GM12878 (cell line): ENCODE results near the gene KLK5. TPM values are rescaled to one million over a fixed set of nuclear protein-coding genes. Genes with fewer than 3 reads are reported as not detected.

ENCODE experiments used
- ATAC-seq: fragments of 200-7000 bp; cut with Tn5 transposase; 3 replicates; pipeline ENCODE4 v1.9.1; 2020; ENCODE audit warnings: mild to moderate bottlenecking, moderate library complexity
- BruUV-seq: library from RNA; stranded (reverse); fragments of 400-500 nt; replicated peaks from 2 replicates; lab custom pipeline; 2021; lab: Mats Ljungman, UMichigan
- CTCF ChIA-PET: fragments of 300-600 bp; sonication (Branson Sonifier 250); formaldehyde crosslinking; extraction: SDS; loops from one replicate; lab custom pipeline; 2021; ENCODE audit warnings: inconsistent platforms; lab: Yijun Ruan, JAX
- POLR2A ChIA-PET: fragments of 350-600 bp; formaldehyde crosslinking; extraction: SDS; loops from one replicate; lab custom pipeline; 2021; ENCODE audit warnings: inconsistent platforms; lab: Charles Lee
- RAD21 ChIA-PET: fragments of 300-600 bp; sonication (Branson Sonifier 250); formaldehyde crosslinking; loops from one replicate; lab custom pipeline; 2023; ENCODE audit warnings: antibody characterized with exemption; ENCODE audit not compliant: unreplicated experiment; lab: Charles Lee
- SMC1A ChIA-PET: fragments of 300-600 bp; sonication (Branson Sonifier 250); formaldehyde crosslinking; loops from one replicate; lab custom pipeline; 2023; ENCODE audit not compliant: unreplicated experiment, uncharacterized antibody; lab: Charles Lee
- DNase-seq: peaks from one replicate; pipeline ENCODE4 v3.0.0-alpha.2; 2011; ENCODE audit warnings: low read depth, low spot score
- FAIRE-seq: peaks from 3 replicates; lab custom pipeline; 2011; peaks lifted over from hg19 to GRCh38; lab: Jason Lieb, UNC
- H2AFZ ChIP-seq: 2 replicates; pipeline ENCODE4 v1.6.0; 2011; ENCODE audit warnings: low read depth, low read length, control low read depth; ENCODE audit not compliant: control insufficient read depth
- H3K27ac ChIP-seq: 2 replicates; pipeline ENCODE4 v1.5.1; 2011; ENCODE audit warnings: control low read depth; ENCODE audit not compliant: control insufficient read depth, insufficient read depth
- H3K27me3 ChIP-seq, 2 experiments: replicated peaks in 1 of 2; 2 replicates each; pipeline versions ENCODE4 v1.6.0 to v1.6.1; 2011; ENCODE audit warnings: low read length in 1 of 2; ENCODE audit not compliant: control insufficient read depth in 2 of 2, insufficient read depth in 2 of 2
- H3K36me3 ChIP-seq, 2 experiments: 2 replicates each; pipeline ENCODE4 v1.5.1; 2011; ENCODE audit warnings: low read length in 1 of 2; ENCODE audit not compliant: control insufficient read depth in 2 of 2, insufficient read depth in 2 of 2
- H3K4me1 ChIP-seq: 2 replicates; pipeline ENCODE4 v1.6.1; 2011; ENCODE audit warnings: mild to moderate bottlenecking, low read length, moderate library complexity, mixed read lengths; ENCODE audit not compliant: control insufficient read depth, insufficient read depth
- H3K4me2 ChIP-seq: 2 replicates; pipeline ENCODE4 v1.6.0; 2011; ENCODE audit warnings: control low read depth; ENCODE audit not compliant: control insufficient read depth, insufficient read depth
- H3K4me3 ChIP-seq: fragments of 200-600 bp; sonication (generic); 2 replicates; pipeline ENCODE4 v1.5.1; 2016
- H3K79me2 ChIP-seq: 2 replicates; pipeline ENCODE4 v1.6.0; 2011; ENCODE audit warnings: low read length; ENCODE audit not compliant: control insufficient read depth, insufficient read depth
- H3K9ac ChIP-seq: 2 replicates; pipeline ENCODE4 v1.8.0; 2011; ENCODE audit warnings: low read length, control low read depth, mixed read lengths; ENCODE audit not compliant: control insufficient read depth, insufficient read depth
- H3K9me3 ChIP-seq: replicated peaks from 3 replicates; pipeline ENCODE4 v1.5.1; 2011; ENCODE audit warnings: mild to moderate bottlenecking, low read length; ENCODE audit not compliant: control insufficient read depth, insufficient read depth
- H4K20me1 ChIP-seq: 2 replicates; pipeline ENCODE4 v1.6.0; 2011; ENCODE audit not compliant: control insufficient read depth, insufficient read depth
- CHD2 ChIP-seq: IDR thresholded peaks from 2 replicates; pipeline ENCODE4 v1.6.1; 2011; ENCODE audit warnings: low read depth, low read length, improper control_type of control experiment, borderline replicate concordance
- FOXK2 ChIP-seq: fragments of 450-650 bp; IDR thresholded peaks from 2 replicates; pipeline ENCODE4 v1.6.1; 2017; ENCODE audit warnings: mild to moderate bottlenecking, moderate library complexity
- IKZF1 ChIP-seq: fragments of 450-650 bp; conservative IDR thresholded peaks from 2 replicates; pipeline ENCODE4 v1.6.1; 2017; ENCODE audit warnings: antibody characterized with exemption, mild to moderate bottlenecking
- KDM1A ChIP-seq: fragments of 200-600 bp; sonication (generic); IDR thresholded peaks from 2 replicates; pipeline ENCODE4 v1.6.1; 2016; ENCODE audit warnings: borderline replicate concordance
- MEF2B ChIP-seq: fragments of 450-650 bp; IDR thresholded peaks from 2 replicates; pipeline ENCODE4 v1.6.1; 2018; ENCODE audit warnings: mild to moderate bottlenecking, moderate library complexity; ENCODE audit not compliant: partially characterized antibody, poor library complexity, severe bottlenecking
- SMARCA5 ChIP-seq: fragments of 450-650 bp; IDR thresholded peaks from 2 replicates; pipeline ENCODE4 v1.6.1; 2017; ENCODE audit warnings: mild to moderate bottlenecking
- WGBS: methylation state at CpG from one replicate; pipeline ENCODE4 v1.1.6; 2016; ENCODE audit warnings: low lambda C conversion rate; ENCODE audit not compliant: insufficient replicate concordance, insufficient coverage; ENCODE audit errors: missing lambda C conversion rate; 5-methylcytosine and 5-hydroxymethylcytosine counted together
- in situ Hi-C: fragments of 300-500 bp; cut with MboI; formaldehyde crosslinking; loops from 9 replicates; pipeline ENCODE4 v1.14.3; 2018; ENCODE audit warnings: mixed read lengths
- intact Hi-C: fragments of 100-400 bp; cut with micrococcal nuclease; formaldehyde crosslinking; loops from one replicate; pipeline ENCODE4 v1.14.2; 2022; ENCODE audit not compliant: unreplicated experiment
- polyA plus RNA-seq, 11 experiments: library from polyadenylated mRNA; depleted of rRNA in 4 of 11; unstranded in 6 of 11; stranded (reverse) in 5 of 11; fragments of >200 nt; fragmentation: Nextera tagmentation in 4 of 11; fragmentation: Illumina TruSeq in 1 of 11; extraction: Ambion mirVana in 4 of 11; extraction: Trizol in 1 of 11; gene quantifications; 1 replicate in 1 of 11; 2 replicates in 10 of 11; pipeline versions ENCODE4 v1.2.1 to v1.2.3, GENCODE V29; 2011 to 2016; ENCODE audit warnings: inconsistent platforms in 2 of 11, missing spikeins in 2 of 11, low read depth in 1 of 11
- total RNA-seq, 4 experiments: library from RNA; depleted of rRNA in 3 of 4; stranded (reverse); fragments of >200 nt in 3 of 4; fragmentation: Illumina TruSeq in 1 of 4; extraction: Trizol in 1 of 4; gene quantifications; 2 replicates each; pipeline versions ENCODE4 v1.2.1 to v1.2.3, GENCODE V29; 2013 to 2021
- TF ChIP-seq, protein P1 (sequence below): IDR thresholded peaks from 2 replicates; pipeline ENCODE4 v1.6.1; 2011; ENCODE audit warnings: low read depth, mild to moderate bottlenecking, low read length, moderate library complexity, borderline replicate concordance; ENCODE audit errors: extremely low read depth
- TF ChIP-seq, protein P2 (sequence below): IDR thresholded peaks from 2 replicates; pipeline ENCODE4 v1.6.1; 2012; ENCODE audit warnings: low read depth, low read length, improper control_type of control experiment

The KLK5 gene
- total and polyA plus RNA-seq, 10 of the 15 experiments (the other 5 are each of a cell fraction or from before 2014, with no cell fraction given) = 0.16 TPM; not detected in 9

DNA sequence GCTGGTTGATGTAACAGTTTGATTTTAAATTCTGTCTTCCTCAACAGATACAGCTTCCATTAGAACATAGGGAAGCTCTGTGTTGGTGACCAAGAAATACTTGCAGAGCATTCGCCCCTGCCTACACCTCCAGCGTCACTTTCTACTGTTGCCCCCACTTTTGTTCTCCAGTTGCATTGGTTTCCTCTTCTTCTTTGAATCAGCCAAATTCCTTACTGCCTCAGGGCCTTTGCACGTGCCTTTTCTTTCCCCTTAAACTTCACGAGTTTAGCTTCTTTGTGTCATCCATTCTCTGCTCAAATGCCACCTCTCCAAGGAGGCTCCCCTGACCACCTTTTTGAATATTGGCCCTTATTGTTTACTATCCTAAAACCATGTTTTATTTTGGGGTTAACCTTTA, 5.7 kb downstream of the KLK5 start:
- Histone ChIP-seq H4K20me1 (no peaks in the 10 kb centered on the region), H3K27me3 (no peaks in the 10 kb centered on the region; a peak in 1 of 4 replicates), H3K36me3 (no peaks in the 10 kb centered on the region), H3K4me2 (no peak overlapping the region), H3K9ac (no peak overlapping the region), H2AFZ (no peak overlapping the region), H3K4me3 (no peak overlapping the region), H3K4me1 (no peaks in the 10 kb centered on the region), H3K79me2 (no peaks in the 10 kb centered on the region), H3K27ac (no peak overlapping the region), H3K9me3 (no peaks in the 10 kb centered on the region)
- FAIRE-seq = no peak
- RAD21 ChIA-PET = no interaction called here
- 25% methylated on average over 4 of the region's 4 CpGs for WGBS
- TF ChIP-seq MEF2B = no peak
- TF ChIP-seq, protein P1, sequence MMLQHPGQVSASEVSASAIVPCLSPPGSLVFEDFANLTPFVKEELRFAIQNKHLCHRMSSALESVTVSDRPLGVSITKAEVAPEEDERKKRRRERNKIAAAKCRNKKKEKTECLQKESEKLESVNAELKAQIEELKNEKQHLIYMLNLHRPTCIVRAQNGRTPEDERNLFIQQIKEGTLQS = no peak
- no peak for TF ChIP-seq KDM1A
- TF ChIP-seq SMARCA5 = no peak
- TF ChIP-seq IKZF1 = no peak
- TF ChIP-seq, protein P2, sequence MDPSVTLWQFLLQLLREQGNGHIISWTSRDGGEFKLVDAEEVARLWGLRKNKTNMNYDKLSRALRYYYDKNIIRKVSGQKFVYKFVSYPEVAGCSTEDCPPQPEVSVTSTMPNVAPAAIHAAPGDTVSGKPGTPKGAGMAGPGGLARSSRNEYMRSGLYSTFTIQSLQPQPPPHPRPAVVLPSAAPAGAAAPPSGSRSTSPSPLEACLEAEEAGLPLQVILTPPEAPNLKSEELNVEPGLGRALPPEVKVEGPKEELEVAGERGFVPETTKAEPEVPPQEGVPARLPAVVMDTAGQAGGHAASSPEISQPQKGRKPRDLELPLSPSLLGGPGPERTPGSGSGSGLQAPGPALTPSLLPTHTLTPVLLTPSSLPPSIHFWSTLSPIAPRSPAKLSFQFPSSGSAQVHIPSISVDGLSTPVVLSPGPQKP = no peak
- no peak for TF ChIP-seq CHD2
- TF ChIP-seq FOXK2 = no peak
- no peak for DNase-seq
- intact Hi-C loops (no loop called here), in situ Hi-C loops (no loop called here)
- BruUV-seq = no TSS peak
- SMC1A ChIA-PET = no interaction called here
- CTCF ChIA-PET = no interaction called here
- POLR2A ChIA-PET = no interaction called here
- no peak for ATAC-seq
